ENCODE results near the gene KIF13A. TPM values are rescaled to one million over a fixed set of nuclear protein-coding genes. Genes with fewer than 3 reads are reported as not detected.

Gene KIF13A
- total and polyA plus RNA-seq, 9 of the 15 experiments (the other 6 are each of a cell fraction or from before 2014, with no cell fraction given): 3.6 to 44.3 (median 29.7) TPM

- no peak for TF ChIP-seq GABPA (tag; conservative IDR thresholded peaks at IDR 0.05; ENCODE audit: low read depth)
- no peak for TF ChIP-seq USF1 (CRISPR knock-in tag; IDR thresholded peaks at IDR 0.05)
- TF ChIP-seq ZNF407 (IDR thresholded peaks at IDR 0.05; ENCODE audit: low read depth): no peak
These were observed 67.9 kb downstream of the KIF13A start (continued) for GRCh38 chr6:17919496-17919895.
